Frontal cortex (tissue), 4 donors: ENCODE data around the gene ABHD12B. TPM values are rescaled to one million over a fixed set of nuclear protein-coding genes. Genes with fewer than 3 reads are reported as not detected.
"Not testable (repeated sequence)": the region's sequence is repeated elsewhere in the genome, so short reads cannot be mapped to it uniquely, and the experiment has no call there.

Source experiments
- DNase-seq, 2 donors: peaks; one replicate each; pipeline ENCODE4 v3.0.0; 2012; ENCODE audit warnings: low spot score in 2 of 2
- FAIRE-seq: peaks from 2 replicates; lab custom pipeline; 2012; peaks lifted over from hg19 to GRCh38; lab: Jason Lieb, UNC
- total RNA-seq: library from RNA; depleted of rRNA; stranded (reverse); fragments of >200 nt; gene quantifications from one replicate; pipeline ENCODE4 v1.2.3, GENCODE V29; 2014
- donor health status: control.
- donor health status: control.
- donor health status: control.

Gene ABHD12B
- total RNA-seq, 1 donor from 2014 or later, result not detected

- DNase-seq (no peak), FAIRE-seq (no peak)
Measured at GRCh38 chr14:50882932-50883826, 11.3 kb downstream of the ABHD12B start.

- DNase-seq, result no peak
- no peak for FAIRE-seq
Measured at GRCh38 chr14:50883827-50884197, 12.0 kb downstream of the ABHD12B start.

GRCh38 chr14:50887476-50887875 is 15.6 kb downstream of the ABHD12B start:
- FAIRE-seq, result no peak
- no peak for DNase-seq

- no peak for DNase-seq
- FAIRE-seq, result no peak
Measured at GRCh38 chr14:50892255-50892654, 20.4 kb downstream of the ABHD12B start.

- FAIRE-seq, DNase-seq: not testable (repeated sequence)
Measured at GRCh38 chr14:50896421-50896820, 24.6 kb downstream of the ABHD12B start.

- not testable (repeated sequence) for DNase-seq, FAIRE-seq
Measured at GRCh38 chr14:50897005-50897404, 25.2 kb downstream of the ABHD12B start.

- FAIRE-seq, result no peak
- DNase-seq, result no peak
Measured at GRCh38 chr14:50897658-50898175, 25.9 kb downstream of the ABHD12B start.

GRCh38 chr14:50901361-50901760 is 29.5 kb downstream of the ABHD12B start:
- no peak for DNase-seq
- no peak for FAIRE-seq

GRCh38 chr14:50904719-50905118 is 32.9 kb downstream of the ABHD12B start:
- no peak for DNase-seq
- FAIRE-seq, result no peak

- DNase-seq (peak in 1 of 2 donors; percentile 12), FAIRE-seq (no peak)
Measured at GRCh38 chr14:50906326-50907065, 34.6 kb downstream of the ABHD12B start.

- DNase-seq (no peak), FAIRE-seq (no peak)
Measured at GRCh38 chr14:50910495-50911420, 38.9 kb downstream of the ABHD12B start.

GRCh38 chr14:50917449-50917848 is 45.6 kb downstream of the ABHD12B start:
- no peak for DNase-seq
- no peak for FAIRE-seq

GRCh38 chr14:50919524-50919923 is 47.7 kb downstream of the ABHD12B start:
- FAIRE-seq, DNase-seq: not testable (repeated sequence)

- FAIRE-seq (no peak), DNase-seq (no peak)
Measured at GRCh38 chr14:50920482-50921230, 48.8 kb downstream of the ABHD12B start.

- no peak for FAIRE-seq
- no peak for DNase-seq
Measured at GRCh38 chr14:50922803-50923202, 51.0 kb downstream of the ABHD12B start.

- no peak for DNase-seq
- FAIRE-seq, result no peak
Measured at GRCh38 chr14:50924236-50924635, 52.4 kb downstream of the ABHD12B start.

GRCh38 chr14:50924843-50925242 is 53.0 kb downstream of the ABHD12B start:
- no peak for DNase-seq
- FAIRE-seq, result no peak

GRCh38 chr14:50926851-50927386 is 55.1 kb downstream of the ABHD12B start:
- no peak for DNase-seq
- no peak for FAIRE-seq
